GM19397 (cell line): ENCODE results near the gene MGAT5.
"Not testable (repeated sequence)": the region's sequence is repeated elsewhere in the genome, so short reads cannot be mapped to it uniquely, and the experiment has no call there.

ENCODE experiments used
- ATAC-seq: cut with Tn5 transposase; IDR thresholded peaks from one replicate; pipeline ENCODE4 v1.9.1; 2021; ENCODE audit warnings: mild to moderate bottlenecking, moderate library complexity; ENCODE audit not compliant: unreplicated experiment

Gene MGAT5

DNA sequence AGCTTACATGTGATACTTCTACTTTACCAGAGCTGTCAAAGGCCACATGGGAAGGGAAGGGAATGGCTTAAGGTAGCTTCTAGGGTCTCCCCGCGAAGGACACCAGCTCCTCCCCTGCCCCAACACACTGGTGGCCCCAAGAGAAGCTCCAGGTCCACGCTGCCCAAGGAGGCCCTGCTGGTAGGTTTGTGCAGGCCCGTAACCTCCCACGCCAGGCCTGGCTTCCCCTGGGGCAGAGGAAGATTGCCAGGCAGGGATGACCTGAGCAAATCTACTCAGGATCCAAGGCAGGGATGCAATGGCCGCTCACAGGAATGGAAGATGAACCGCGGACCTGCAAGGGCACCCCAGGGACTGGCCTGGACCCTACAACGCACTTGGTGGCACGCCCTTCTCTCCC lies 205.1 kb downstream of the MGAT5 start:
- no peak for ATAC-seq

GRCh38 chr2:134459706-134460406 lies 206.0 kb downstream of the MGAT5 start:
- no peak for ATAC-seq

GRCh38 chr2:134460583-134460998 lies 206.7 kb downstream of the MGAT5 start:
- ATAC-seq: no peak

GRCh38 chr2:134461511-134461910 lies 207.6 kb downstream of the MGAT5 start:
- ATAC-seq: no peak

DNA sequence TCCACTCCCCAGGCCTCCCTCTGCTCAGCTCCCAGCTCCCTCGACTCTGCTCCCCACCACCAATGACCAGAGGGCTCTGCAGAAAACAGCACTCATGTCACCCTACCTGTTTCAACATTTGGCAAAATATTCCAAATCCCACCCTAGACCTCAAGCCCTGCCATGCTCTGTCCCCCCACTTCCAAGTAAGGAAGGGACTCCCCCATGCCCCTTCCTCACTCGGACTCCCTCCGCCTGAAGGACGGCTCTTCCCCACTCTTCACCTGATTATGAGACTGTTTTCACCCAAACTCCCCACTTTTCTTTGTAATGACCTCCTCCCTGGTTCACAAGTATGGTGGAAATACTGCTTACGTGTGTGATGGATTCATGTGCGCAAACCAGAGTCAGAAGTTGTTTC lies 208.4 kb downstream of the MGAT5 start:
- no peak for ATAC-seq

DNA sequence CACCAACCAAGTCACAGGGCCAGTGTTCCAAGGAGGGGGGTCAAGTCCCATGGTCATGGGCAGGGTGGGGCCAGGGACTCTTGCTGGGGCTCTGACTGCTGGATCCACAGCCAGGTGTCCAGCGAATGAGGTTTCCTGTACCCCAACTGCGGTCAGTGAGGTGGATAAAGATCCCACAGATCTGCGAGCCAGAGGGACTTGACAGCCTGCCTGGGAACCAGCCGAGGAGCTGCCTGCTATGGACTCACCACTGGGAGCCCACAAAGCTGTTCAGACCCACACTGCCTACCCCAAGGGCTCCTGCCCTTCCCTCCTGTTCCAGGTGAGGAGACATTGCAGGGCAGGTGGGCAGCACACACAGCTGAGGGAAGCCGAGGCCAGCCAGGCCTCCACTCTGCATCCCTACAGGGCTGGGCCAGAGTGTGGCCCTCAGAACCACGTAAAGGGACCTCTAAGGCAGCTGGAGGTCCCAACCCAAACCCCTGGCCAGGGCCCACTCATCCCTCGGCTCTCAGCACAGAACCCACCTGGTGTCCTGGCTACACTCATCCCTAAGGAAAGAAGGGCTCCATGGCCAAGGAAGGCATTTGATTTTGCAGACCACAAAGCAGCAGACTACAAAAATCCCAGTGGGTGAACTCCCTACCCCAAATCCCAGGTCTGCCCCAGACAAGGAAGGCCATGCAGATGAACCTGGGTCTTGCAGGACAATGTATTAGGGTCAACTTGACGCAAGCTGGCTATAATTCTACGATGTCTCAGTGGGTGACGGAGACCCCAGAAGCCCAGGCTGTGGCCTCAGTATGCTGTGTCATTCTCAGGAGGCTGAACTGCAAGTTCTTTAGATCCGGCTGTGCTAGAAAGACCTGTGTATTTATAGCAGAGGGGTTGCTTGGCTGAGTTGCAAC lies 209.2 kb downstream of the MGAT5 start:
- no peak for ATAC-seq

GRCh38 chr2:134463699-134464022 lies 209.8 kb downstream of the MGAT5 start:
- ATAC-seq: no peak

- no peak for ATAC-seq
These were observed 211.6 kb downstream of the MGAT5 start for GRCh38 chr2:134465228-134466105.

DNA sequence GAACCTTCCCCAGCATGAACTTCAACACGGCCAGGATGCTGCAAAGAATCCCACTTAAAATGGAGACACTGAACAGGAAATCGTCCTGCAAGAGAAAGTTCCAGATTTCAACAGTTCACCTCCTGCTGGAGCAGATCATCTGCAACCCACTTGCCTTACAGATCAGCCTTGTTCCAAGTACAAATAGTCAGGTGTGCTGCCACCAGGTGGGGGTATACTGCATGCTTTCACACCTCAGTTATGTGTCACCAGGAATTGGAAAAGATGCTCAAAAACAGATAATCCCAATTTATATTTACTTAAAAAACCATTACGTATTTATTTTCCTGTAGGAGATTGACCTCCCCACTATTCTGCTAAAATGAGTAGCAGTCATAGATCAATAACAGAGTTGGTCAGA lies 212.3 kb downstream of the MGAT5 start:
- ATAC-seq: no peak

DNA sequence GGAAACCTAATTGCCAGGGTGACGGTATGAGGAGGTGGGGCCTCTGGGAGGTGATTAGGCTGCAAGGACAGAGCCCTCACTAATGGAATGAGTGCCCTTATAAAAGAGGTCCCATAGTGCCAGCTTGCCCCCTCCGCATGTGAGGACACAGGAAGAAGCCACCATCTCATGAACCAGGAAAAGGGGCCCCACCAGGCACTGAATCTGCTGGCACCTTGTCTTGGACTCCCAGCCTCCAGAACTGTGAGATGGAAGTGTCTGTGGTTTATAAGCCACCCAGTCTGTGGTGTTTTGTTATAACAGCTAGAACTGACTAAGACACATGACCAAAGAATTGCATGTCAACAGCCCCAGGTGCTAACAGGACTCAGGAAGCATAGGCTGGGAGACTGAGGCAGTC lies 214.3 kb downstream of the MGAT5 start:
- ATAC-seq: no peak

DNA sequence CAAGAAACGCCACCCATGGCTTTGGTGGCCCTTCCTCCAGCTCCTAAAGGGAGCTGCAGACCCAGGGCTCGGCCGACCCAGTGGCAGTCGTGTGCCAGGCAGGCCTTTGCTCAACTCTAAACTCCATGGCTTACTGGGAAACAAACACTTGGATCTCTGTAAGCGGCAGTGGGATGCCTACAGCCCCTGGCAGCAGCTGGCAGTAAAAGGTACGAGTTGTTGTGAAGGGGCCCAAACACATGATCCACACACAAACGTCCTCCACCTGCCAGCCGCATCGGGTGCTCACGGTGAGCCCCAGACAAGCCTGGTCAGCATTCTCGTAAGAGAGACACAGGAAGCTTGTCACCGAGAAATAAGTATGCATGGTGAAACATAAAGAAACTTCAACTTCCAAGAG lies 214.9 kb downstream of the MGAT5 start:
- ATAC-seq: no peak

DNA sequence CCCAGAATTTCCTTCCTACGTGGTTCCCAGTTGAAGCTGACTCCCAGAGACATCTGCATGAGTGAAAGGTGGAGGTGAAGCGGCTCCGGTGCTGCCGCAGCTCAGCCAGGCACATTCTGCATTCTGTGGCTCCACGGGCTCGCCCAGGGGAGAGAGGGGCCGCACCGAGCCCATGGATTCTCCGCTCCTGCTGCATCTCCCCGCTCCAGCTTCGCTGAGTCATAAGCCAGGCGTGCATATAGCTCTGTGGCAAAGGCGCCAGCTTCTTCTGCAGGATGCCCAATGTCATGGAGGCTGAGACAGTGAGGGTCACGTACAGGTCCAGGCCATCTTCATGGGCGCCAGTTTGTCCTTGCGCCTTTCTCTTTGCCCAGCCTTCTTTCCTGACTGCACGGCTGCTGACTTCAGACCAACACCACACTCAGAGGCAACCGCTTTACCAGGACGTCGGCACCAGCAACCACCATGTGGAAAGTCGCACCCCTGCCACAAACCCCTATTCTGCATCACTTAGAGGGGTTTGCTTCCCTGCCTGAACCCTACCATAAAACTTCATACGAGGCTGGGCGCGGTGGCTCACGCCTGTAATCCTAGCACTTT lies 215.7 kb downstream of the MGAT5 start:
- ATAC-seq: no peak

DNA sequence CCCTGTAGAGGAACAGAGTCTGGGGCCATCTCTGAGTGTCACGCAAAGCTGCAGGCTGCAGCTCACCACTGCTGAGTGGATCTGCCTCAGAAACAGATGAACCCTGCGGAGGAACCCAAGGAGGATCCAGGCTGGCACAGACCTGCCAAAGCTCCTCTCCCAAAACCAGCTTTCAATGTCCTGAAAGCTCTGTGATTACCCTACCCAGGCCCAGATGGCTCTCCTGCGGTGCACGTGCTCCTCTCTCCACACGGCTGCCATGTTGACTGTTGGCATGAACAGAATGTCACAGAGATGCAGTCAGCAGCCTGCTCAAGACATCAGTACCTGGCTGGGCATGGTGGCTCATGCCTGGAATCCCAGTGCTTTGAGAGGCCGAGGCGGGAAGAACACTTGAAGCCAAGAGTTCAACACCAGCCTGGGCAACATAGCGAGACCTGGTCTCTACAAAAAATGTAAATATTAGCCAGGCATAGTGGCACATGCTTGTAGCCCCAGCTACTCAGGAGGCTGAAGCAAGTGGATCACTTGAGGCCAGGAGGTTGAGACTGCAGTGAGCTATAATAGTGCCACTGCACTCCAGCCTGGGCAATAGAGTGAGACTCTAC lies 216.8 kb downstream of the MGAT5 start:
- no peak for ATAC-seq

DNA sequence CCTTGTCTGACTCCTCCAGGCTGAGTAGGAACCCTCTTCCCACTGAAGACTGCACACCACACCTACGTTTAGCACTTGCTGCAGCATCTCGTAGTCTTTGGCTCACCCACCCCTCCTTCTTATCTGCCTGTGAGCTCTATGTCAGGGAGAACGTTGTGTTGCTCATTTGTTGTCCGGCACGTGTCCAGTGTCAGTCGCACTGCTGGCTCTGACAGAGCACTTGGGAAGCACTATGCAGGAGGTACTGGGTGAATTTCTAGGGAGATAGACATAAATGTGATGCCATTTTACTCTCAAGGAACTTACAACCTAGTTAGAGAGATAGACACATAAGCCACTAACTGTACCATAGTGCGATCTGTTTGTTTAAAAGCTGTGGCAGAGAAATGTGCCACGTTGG lies 223.1 kb downstream of the MGAT5 start:
- not testable (repeated sequence) for ATAC-seq

DNA sequence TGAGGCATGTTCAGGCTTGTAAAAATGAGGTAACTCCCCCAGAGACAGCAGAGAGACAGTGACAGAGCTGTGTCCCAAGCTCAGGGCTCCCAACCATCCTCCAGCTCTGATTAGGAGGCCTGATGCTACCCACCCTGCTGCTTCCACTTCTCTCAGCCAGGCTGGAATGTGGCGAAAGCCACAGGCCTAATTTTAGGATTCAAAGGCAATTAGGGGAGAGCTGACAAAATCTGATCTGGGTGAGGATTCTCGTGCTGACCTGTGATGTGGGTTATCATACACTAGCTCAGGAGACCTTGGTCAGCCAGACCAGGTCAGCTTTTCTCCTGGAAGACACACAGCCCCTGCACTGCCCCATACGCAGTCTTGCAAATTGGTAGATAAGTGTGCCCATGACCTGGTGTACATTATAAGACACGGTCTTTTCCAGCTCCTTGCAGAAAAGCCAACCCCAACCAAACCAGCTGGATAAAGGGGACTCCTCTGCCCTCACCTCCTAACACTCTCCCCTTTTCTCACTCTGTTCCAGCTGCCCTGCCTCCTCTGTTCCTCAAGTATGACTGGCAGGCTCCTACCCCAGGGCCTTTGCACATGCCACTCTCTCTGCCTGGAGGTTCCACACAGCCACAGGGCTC lies 225.9 kb downstream of the MGAT5 start:
- ATAC-seq: no peak

GRCh38 chr2:134482131-134482723 lies 228.4 kb downstream of the MGAT5 start:
- no peak for ATAC-seq

GRCh38 chr2:134482766-134483340 lies 229.0 kb downstream of the MGAT5 start:
- ATAC-seq: no peak

DNA sequence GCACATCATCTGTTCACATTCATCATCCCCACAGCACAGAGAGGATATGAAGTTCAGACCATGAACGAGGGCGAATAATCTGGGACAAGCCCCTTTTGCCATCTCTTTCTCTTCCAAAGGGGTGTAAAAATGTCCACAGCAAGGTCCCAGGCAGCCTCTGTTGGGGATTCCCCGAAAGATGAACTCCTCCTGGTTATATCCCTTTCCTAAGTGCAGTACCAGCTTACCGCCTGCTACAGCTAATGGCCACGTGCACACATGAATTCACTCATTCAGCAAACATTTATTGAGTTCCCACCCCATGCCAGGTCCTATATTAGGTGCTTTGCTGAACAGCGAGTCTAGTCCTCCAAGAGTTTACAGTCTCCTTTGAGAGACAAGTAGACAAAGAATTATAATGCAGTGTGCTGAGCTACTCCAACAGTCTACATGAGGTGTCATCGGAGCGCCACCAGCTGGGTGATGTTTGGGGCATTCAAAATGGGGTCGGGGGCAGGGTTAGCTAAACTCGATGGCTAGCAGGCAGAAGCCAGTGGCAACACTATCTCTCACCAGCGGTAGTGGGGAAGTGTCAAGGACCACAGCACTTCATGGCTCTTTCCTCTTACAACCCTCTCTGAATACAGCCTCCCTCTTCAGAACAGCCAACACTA lies 236.0 kb downstream of the MGAT5 start:
- no peak for ATAC-seq

DNA sequence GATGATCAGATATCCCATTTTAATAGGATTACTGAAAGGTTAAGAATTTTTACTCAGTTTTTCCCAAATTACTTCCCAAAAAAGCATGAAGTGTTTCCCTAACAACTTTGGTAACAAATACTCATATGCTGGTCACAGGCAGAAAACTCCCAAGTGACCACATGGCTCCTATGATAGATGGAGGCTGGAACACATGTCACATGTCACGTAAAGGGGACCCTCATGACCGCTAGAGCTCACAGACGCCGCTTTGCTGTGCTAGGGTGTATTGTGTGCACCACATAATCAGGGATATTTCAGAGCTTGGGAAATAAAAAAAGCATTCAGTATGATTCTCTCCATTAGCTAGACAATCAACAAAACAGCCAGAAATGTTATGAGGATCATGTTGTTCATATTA lies 236.7 kb downstream of the MGAT5 start:
- ATAC-seq: no peak
